ENCODE measurements around the gene LRRC4C. TPM values are rescaled to one million over a fixed set of nuclear protein-coding genes. Genes with fewer than 3 reads are reported as not detected.

Gene LRRC4C
- total RNA-seq, 1 donor from 2014 or later, result 5.5 TPM

GRCh38 chr11:40619654-40620053, 839.8 kb downstream of the LRRC4C start:
- no peak overlapping the region for H3K27ac Mint-ChIP-seq (ENCODE audit: unreplicated experiment)
- no peak for TF ChIP-seq CTCF (conservative IDR thresholded peaks at IDR 0.05)
- H3K36me3 Mint-ChIP-seq (ENCODE audit: low read depth), result no peaks in the 10 kb centered on the region
- DNase-seq (ENCODE audit: low read depth, low spot score), result no peak
- H3K4me1 Mint-ChIP-seq, result no peaks in the 10 kb centered on the region
- H3K4me3 Mint-ChIP-seq, result no peak overlapping the region
- no peaks in the 10 kb centered on the region for H3K9me3 Mint-ChIP-seq
- no peaks in the 10 kb centered on the region for H3K27me3 Mint-ChIP-seq (ENCODE audit: low read depth)

- no peak overlapping the region for H3K27ac Mint-ChIP-seq (ENCODE audit: unreplicated experiment)
- TF ChIP-seq CTCF (conservative IDR thresholded peaks at IDR 0.05), result no peak
- no peaks in the 10 kb centered on the region for H3K4me1 Mint-ChIP-seq
- no peak overlapping the region for H3K4me3 Mint-ChIP-seq
- peaks cover 9% of the 10 kb centered on the region for H3K36me3 Mint-ChIP-seq (ENCODE audit: low read depth)
- DNase-seq (ENCODE audit: low read depth, low spot score), result no peak
- H3K9me3 Mint-ChIP-seq, result peaks cover 20% of the 10 kb centered on the region
- no peaks in the 10 kb centered on the region for H3K27me3 Mint-ChIP-seq (ENCODE audit: low read depth)
Measured at GRCh38 chr11:40606800-40607199, 852.7 kb downstream of the LRRC4C start.

DNA sequence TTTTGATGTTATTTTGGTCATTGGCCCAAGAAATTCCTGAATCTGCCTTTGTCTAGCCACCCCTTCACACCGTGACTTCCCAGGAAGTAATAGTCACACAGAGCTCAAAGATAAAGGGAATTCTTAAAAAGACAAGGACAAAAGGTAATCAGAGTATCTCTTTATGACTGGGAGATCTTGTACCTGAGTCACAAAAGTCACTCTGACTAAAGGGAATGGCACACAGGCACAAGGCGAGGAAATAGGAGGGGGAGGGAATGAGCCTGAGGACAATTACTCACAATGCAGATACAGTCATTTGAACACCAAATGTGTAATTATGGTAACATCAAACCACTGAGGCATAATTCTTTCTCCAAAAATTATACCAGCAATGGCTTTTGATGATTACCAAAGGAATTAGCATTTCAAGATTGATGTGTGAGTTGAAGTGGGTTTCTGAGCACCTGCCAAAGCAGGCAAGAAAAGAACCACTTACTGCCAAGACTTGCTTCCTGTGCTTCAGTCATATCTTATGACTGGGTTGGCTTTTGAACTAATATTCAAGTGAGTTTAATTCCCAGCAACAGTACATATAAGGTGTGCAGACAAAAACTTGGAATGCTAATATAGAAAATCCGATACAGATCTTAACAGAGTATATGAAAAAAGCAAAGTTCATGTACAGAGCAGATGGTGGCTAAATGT, 856.4 kb downstream of the LRRC4C start:
- DNase-seq (ENCODE audit: low read depth, low spot score), result no peak
- H3K4me1 Mint-ChIP-seq, result no peaks in the 10 kb centered on the region
- no peaks in the 10 kb centered on the region for H3K27me3 Mint-ChIP-seq (ENCODE audit: low read depth)

GRCh38 chr11:40597546-40598113, 861.8 kb downstream of the LRRC4C start:
- DNase-seq (ENCODE audit: low read depth, low spot score), result no peak
- H3K27me3 Mint-ChIP-seq (ENCODE audit: low read depth), result no peaks in the 10 kb centered on the region
- TF ChIP-seq CTCF (conservative IDR thresholded peaks at IDR 0.05), result no peak
- H3K36me3 Mint-ChIP-seq (ENCODE audit: low read depth), result no peaks in the 10 kb centered on the region
- no peaks in the 10 kb centered on the region for H3K9me3 Mint-ChIP-seq
- H3K4me3 Mint-ChIP-seq, result no peak overlapping the region
- no peaks in the 10 kb centered on the region for H3K4me1 Mint-ChIP-seq
- no peak overlapping the region for H3K27ac Mint-ChIP-seq (ENCODE audit: unreplicated experiment)

More for the DNA sequence above, 856.4 kb downstream of the LRRC4C start:
- peaks cover 7% of the 10 kb centered on the region for H3K36me3 Mint-ChIP-seq (ENCODE audit: low read depth)
- peaks cover 12% of the 10 kb centered on the region for H3K9me3 Mint-ChIP-seq
- TF ChIP-seq CTCF (conservative IDR thresholded peaks at IDR 0.05), result no peak
- H3K27ac Mint-ChIP-seq (ENCODE audit: unreplicated experiment), result no peak overlapping the region
- no peak overlapping the region for H3K4me3 Mint-ChIP-seq

DNA sequence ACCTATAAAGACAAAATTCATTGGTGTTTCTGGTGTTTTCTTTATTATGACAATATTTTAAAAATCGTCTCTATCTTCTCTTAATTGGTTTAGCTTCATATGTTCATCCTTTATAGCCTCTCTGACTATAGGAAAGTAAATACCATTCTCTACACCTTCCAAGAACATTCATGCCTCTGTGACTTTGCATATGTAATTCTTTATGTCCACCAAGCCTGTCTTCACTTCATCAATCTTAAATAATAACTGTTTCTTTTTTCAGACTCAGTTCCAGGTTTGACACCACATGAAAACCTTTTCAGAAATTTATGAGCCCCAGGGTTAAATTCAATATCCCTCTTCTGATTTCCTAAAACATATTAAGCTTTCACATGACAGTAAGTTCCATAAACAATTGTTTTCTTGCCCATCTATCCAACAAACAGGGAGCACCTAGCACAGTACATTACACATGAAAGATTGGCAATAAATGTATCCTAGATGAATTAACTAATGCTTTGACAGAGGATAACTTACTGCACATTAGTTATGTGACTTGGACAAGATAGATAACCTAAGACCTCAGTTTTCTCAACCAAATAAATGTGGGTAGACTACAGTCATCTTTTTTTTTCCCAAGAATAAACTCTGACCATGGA, 886.1 kb downstream of the LRRC4C start:
- Mint-ChIP-seq H3K27me3 (ENCODE audit: low read depth) (no peaks in the 10 kb centered on the region), H3K36me3 (ENCODE audit: low read depth) (no peaks in the 10 kb centered on the region), H3K9me3 (peaks cover 2% of the 10 kb centered on the region), H3K4me1 (no peaks in the 10 kb centered on the region), H3K27ac (ENCODE audit: unreplicated experiment) (no peak overlapping the region), H3K4me3 (no peak overlapping the region)
- no peak for DNase-seq (ENCODE audit: low read depth, low spot score)
- TF ChIP-seq CTCF (conservative IDR thresholded peaks at IDR 0.05), result no peak

All from neural crest cell (in vitro differentiated cells).